Omental fat pad (tissue), 4 donors: Measurements from ENCODE around the gene AADACL4. TPM values are rescaled to one million over a fixed set of nuclear protein-coding genes. Genes with fewer than 3 reads are reported as not detected.
"Not testable (repeated sequence)": the region's sequence is repeated elsewhere in the genome, so short reads cannot be mapped to it uniquely, and the experiment has no call there.

Source experiments
- ATAC-seq: fragments of 150-250 bp; one replicate; pipeline ENCODE4 v1.9.1; 2016; ENCODE audit warnings: mild to moderate bottlenecking, moderate library complexity; ENCODE audit not compliant: low FRiP score
- DNase-seq: peaks from one replicate; pipeline ENCODE4 v3.0.0-alpha.2; 2019; ENCODE audit warnings: low spot score
- CTCF ChIP-seq, 3 donors: fragments of 450-650 bp; IDR thresholded peaks; one replicate each; pipeline ENCODE4 v1.5.1; 2016 to 2017; ENCODE audit warnings: antibody characterized with exemption in 3 of 3, mild to moderate bottlenecking in 3 of 3, moderate library complexity in 2 of 3
- total RNA-seq, 4 donors: library from RNA; depleted of rRNA; stranded (reverse); fragments of >200 nt; gene quantifications; one replicate each; pipeline ENCODE4 v1.1.0, GENCODE V29; 2016

The AADACL4 gene
- total RNA-seq, 4 donors from 2014 or later: 0.28 TPM; not detected in 3

GRCh38 chr1:12644829-12645228, 944 bp downstream of the AADACL4 start:
- no peak for DNase-seq
- no peak for ATAC-seq
- TF ChIP-seq CTCF (IDR thresholded peaks at IDR 0.05): no peak

- DNase-seq, ATAC-seq: not testable (repeated sequence)
These were observed 1.5 kb downstream of the AADACL4 start for GRCh38 chr1:12645401-12645800.

GRCh38 chr1:12648741-12649140, 4.9 kb downstream of the AADACL4 start:
- DNase-seq (no peak), ATAC-seq (no peak)
- TF ChIP-seq CTCF (IDR thresholded peaks at IDR 0.05): no peak

GRCh38 chr1:12649971-12650421, 6.1 kb downstream of the AADACL4 start:
- TF ChIP-seq CTCF (IDR thresholded peaks at IDR 0.05): no peak
- no peak for ATAC-seq
- no peak for DNase-seq

- DNase-seq (no peak), ATAC-seq (no peak)
- TF ChIP-seq CTCF (IDR thresholded peaks at IDR 0.05): no peak
These were observed 10.2 kb downstream of the AADACL4 start for GRCh38 chr1:12654004-12654567.

GRCh38 chr1:12654657-12655056, 10.8 kb downstream of the AADACL4 start:
- TF ChIP-seq CTCF (IDR thresholded peaks at IDR 0.05): no peak
- DNase-seq (no peak), ATAC-seq (no peak)

GRCh38 chr1:12656575-12656974, 12.7 kb downstream of the AADACL4 start:
- DNase-seq: no peak
- no peak for ATAC-seq
- no peak for TF ChIP-seq CTCF (IDR thresholded peaks at IDR 0.05)
